AG08395 (cell line): ENCODE results near the gene GPC6.
A peak's percentile ranks its signal among the peaks of the same experiment; 100 is the strongest.

ENCODE experiments used
- DNase-seq: peaks from one replicate; pipeline ENCODE4 v3.0.0; 2012; ENCODE audit warnings: mixed read lengths, low spot score

GPC6 gene

DNA sequence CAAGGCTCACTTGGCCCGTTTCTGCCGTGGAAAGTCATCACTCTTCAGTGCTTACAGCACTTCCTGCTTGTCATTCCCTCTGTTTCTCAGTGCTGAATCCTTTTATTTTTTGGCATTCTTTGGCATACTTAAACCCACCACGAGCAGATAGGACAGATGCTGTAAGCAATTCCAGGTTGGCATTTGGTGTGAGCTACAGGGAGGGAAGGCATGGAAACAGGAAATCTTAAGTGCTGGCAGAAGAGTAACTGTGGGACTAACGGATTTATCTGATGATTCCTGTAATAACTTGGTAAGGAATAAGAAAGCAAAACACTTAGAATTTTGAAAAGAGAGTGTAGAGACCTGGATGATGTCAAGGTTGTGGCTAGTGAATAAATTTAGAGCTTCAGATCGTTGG, 273.4 kb downstream of the GPC6 start:
- DNase-seq, result no peak

DNA sequence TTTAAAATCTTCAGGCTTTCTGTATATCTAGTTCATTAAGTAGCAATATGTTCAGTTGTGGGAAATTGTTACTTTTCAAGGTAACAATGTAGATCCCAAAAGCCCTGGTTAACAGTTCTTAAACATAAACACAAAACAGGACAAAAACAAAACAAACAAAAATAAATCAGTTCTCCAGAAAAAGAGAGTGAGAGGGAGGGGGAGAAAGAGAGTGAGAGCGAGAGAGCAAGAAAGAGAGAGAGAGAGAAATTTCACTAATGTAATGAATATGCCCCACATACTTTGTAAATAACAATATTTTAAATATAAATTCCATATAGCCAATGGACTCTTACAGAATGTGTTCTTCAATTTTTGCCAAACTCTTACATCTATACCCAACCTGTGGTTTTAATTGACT, 275.5 kb downstream of the GPC6 start:
- DNase-seq, result no peak

DNA sequence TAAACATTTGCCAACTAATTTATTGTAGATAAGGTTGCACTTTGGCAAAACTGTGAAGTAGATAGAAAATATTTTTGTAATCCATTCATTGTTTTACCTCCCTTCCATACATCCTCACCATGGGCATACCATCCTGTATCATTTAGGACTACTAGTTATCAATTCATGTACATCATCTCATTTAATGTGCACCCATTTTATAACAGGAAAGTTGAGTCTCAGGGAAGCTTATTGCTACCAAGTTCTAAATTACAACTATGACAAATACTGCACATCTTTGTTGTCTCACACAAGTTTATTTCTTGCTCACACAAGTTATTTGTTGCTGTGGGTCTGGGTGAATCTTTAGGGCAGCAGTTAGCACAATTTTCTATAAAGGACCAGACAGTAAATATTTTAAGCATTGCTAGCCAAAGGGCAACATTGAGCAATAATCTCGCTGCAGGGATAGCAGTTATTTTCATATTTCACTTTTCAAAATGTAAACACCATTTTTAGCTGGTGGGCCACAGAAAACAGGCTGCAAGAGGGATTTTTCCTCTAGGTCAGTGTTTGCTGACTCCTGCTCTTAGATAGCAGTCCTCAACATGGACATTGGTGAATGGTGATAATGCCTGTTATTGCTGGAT, 276.5 kb downstream of the GPC6 start:
- no peak for DNase-seq

DNA sequence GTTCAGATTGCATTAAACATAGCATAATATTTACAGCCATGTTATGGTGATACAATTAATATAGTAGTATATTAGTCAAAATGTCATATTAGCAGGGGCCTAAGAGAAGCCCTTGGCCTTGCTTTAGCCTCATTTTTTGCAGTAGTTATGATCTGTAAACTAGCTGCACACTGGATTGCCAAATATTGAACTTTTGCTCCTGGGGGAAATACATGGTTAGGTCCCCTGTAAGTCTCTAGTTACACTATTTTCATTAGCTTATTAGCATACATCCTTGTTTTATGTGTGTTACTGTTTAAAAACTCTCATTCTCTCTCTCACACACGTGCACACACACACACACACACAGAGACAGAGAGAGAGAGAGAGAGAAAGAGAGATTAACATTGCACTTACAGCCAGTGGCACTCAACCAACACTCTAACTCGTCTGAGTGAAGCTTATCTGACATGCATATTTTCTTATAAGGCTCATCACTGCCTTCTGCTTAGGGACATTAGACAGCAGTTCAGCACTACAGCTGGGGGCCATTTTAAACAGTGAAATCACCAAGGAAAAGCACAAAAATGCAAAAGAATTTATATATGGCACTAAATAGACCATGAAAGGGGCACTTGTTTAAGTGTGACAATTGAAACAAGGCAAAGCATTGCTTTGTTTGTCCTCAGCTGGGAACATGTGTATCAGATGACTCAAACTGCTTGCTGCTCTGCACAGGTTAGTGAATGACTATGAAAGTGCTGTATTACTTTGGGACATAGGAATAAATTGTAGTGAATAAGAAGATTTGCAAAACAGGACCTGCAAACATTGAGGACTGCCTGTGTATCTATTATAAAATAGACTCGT, 278.7 kb downstream of the GPC6 start:
- no peak for DNase-seq

DNA sequence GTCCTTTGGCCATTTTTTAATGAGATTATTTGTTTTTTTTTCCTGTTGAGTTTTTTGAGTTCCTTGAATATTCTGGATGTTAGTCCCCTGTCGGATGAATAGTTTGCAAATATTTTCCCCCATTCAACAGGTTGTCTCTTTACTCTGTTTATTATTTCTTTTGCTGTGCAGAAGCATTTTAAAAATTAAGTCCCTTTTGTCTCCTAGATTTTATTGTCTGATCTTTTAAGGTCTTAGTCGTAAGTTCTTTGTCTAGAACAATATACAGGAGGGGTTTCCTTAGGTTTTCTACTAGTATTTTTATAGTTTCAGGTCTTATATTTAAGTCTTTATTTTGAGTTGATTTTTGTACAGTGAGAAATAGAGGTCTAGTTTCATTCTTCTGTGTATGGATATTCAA, 284.4 kb downstream of the GPC6 start:
- no peak for DNase-seq

DNA sequence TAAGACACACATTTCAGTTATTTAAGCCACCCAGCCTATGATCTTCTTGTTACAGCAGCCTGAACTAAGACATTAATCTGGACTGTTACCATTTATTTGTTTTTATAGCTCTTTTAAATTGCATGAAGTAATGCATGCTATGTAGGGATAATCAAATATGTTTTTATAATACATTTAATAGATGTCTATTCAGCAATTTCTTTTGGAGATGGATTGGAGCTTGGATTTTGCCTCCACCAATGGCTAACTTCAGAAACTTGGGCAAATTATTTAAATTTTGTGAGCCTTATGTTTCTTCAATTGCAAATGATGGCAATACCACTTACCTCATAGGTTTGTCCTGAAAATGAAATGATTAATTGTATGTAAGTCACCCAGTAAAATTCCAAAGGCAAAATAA, 288.7 kb downstream of the GPC6 start:
- DNase-seq, result no peak

DNA sequence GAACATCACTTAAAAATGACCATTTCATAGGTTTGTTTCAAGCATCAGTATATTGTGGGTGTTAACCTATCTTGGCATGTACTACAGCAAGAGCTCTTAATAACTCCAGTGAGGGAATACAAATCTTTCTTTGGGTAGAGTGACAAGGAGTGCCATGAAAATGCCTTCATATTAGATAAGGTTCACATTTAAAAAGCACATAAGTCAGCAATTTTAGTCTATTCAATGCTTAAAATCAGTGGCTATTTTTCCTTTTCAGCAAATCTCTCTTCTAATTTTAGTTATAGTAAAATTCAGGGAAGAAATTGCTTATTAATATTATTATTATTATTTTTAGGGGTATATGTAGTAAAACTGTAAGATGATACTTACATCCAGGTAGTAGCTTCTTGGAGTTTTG, 291.1 kb downstream of the GPC6 start:
- no peak for DNase-seq

DNA sequence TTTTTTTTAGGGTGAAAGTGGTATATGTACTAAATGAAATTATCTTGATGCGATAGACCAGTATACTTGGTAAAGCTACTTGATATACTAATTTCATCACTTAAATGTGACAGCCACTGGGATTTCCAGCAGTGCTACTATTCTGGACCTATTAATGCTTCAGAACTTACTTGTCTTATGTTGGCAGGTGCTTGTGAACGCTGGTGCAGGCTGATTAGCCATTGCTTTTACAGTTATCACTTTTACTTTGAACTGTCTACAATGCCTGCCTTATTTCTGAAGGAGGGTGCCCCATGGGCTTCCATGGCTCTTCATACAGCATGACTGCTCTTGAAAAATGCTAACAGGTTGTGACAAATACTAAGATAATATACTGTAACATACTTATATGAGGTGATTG, 294.7 kb downstream of the GPC6 start:
- no peak for DNase-seq

DNA sequence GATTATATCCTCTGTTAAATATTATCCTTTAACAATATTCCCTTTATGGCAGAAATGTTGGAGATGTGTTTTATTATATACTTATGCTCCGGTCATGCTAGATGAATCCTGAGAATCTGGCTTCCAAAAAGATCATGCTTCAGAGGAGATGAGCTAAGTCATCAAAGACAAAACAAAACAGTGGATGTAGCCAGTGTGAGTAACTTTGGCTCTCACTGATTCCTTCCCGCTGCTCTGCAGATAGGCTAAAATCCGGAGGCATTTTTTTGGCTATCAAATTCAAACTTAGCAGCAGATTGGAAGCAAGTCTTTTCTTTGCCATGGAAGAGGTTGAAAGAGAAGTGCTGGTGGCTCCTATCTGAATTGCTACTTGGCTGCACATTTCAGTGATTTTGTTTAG, 295.9 kb downstream of the GPC6 start:
- DNase-seq, result peak; percentile 38

DNA sequence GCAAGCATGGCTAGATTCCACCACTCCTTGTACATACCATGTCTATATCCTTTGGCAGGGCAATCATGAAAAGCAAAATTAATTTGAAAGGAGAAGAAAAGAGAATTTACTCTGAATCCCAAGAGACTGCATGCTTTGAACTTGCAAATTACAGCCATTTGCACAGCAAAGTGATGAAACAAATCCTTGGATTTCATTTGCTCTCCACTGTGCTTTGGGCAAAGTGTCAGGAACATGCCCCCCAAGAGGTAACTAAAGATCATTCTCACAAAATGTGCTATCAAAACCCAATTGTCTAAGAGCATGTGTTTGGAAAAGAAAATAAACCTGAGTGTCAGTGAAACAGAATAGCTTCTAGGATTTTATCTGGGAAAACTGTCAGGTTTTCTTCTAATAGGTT, 298.5 kb downstream of the GPC6 start:
- DNase-seq, result no peak

DNA sequence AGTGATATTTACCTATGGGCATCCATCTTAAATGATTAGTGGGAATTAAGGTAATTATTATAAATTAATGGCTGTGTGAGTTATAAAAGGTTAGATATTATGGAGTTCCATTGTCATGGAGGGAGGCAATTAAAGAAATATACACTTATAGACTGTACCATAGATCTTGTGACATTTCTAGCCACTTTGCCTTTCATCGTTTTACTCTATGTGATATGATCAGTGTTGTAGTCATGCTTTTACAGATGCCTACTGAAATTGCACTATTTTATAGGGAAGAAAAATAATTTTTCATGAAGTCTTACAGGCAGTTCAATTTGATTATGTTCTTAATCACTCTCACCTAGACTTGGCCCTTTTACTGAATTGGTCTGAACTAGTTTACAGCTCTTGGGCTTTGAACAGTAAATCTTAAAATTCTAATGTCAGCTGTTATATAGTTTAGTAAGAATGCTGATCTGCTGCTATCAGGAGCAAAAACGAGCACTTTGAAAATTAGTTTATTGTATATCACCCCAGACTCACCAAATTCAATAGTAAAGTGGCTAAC, 301.2 kb downstream of the GPC6 start:
- no peak for DNase-seq

DNA sequence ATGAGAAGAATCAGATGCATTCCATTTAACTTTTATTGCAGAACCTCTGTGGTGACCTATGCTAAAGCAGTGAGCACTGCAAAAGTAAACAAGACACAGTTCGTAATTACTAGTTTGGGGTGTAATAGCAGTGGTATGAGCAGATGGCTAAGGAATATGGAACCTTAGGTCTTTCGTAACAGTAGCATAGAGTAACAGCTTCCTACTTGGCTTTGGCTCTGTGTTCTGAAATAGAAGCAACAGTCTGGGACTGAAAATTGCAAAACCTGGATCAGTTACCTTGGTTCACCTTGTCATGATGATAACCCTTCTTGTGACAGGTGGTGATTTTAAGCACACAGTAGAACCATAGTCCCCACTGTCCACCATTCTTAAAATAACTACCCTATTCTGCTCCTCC, 303.4 kb downstream of the GPC6 start:
- DNase-seq, result no peak

DNA sequence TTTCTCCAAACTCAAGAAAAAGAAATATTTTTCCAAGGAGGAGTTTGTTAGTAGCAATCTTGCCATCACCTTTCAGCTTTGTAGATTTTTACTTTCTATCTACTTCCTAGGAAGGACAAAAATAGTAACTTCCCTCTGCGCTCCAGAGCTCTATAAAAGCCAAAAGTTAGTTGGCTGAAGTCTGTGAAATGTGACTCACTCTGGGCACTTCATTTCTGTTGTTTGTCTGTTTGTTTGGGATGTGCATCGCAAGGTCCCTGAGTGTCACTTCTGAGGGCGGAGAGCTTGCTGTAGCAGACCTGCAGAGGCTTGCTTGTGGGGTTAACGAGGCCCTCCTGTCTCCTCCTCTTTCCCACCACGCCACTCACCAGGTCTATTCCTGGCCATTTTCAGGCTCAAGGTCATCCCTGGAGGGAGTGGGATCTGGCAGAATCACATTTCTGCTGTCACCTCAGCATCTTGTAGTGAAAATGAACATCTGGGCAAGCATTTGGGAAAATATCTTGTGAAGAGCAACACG, 307.6 kb downstream of the GPC6 start:
- DNase-seq, result peak; percentile 39

DNA sequence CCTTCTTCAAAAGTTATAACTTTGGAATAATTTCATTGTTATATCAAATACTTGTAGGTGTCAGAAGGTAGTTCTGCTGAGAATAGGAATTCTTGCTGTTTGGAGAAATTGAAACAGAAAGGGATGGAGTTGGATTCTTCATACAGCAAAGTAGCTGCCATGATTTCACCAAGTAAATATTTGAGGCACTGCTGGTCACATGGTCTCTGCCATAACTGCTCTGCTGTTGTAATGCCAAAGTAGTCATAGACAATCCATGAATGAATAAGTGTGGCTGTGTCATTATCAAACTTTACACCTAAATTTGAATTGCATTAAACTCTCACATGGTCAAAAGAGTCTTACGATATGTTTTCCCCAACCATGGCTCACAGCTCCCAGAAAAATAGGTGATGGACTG, 308.6 kb downstream of the GPC6 start:
- peak; percentile 66 for DNase-seq

DNA sequence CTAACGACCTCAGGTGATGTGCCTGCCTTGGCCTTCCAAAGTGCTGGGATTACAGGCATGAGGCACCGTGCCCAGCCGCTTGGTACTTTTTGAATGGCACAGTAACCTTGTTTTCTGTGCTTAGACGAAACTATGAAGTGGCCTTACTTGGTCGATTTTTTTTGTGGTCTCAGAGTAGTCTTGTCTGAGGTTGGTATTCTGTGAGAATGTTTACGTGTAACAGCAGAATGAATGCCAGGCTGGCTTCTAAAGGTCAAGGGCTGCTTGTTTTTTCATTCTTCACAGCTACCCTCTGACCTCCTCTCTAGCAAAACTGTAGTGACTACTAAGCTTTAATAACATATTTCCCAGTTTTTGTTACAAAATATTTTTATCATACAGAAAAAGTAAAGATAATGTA, 313.3 kb downstream of the GPC6 start:
- DNase-seq, result no peak

DNA sequence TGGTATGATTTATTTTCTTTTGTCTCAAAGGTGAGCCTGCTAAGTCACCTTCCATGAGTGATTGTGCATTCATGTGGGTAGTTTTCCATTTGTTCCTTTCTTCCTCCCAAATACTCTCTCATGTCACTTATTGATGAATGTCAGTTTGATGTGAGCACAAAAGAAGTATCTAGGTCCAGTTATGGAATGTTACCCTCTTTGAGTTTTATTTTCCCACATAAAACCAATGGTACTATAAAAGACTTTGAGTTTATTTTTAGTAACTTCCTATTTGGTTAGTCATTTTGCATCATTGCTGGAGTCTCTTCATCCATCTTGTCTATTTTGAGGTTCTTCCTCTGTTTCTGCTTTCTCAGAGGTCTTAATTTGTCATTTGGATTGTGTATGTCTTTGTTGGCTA, 321.3 kb downstream of the GPC6 start:
- DNase-seq, result peak; percentile 5

DNA sequence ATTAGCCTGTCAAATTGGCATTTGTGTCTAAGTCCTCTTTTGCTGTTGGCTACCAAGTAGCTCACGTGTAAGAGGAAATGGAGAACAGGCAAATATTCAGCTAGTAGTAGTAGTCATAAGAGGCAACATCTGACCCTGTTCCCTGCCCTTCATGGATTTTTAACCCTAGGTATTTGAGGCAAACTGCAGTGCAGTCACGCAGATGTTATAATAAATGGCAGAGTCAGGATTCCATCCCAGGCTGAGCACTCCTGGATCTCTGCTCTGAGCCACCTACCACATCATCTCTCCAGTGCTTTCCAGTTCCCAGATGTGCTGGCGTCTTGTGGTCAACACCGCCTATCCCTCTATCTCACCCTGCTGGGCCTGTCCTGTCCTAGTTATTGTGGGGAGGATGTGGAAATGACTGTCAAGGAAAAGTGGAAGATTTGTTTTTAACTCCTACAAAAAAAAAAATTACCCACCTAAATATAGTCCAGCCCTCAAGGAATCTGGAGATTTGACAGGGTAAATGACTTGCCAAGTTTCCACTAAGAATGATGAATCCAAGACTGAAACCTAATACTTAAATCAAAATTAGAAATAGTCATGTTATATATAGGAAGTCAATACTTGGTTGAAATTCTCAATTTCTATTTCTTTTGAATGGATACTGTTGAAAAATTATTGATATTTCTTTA, 322.9 kb downstream of the GPC6 start:
- DNase-seq, result no peak

DNA sequence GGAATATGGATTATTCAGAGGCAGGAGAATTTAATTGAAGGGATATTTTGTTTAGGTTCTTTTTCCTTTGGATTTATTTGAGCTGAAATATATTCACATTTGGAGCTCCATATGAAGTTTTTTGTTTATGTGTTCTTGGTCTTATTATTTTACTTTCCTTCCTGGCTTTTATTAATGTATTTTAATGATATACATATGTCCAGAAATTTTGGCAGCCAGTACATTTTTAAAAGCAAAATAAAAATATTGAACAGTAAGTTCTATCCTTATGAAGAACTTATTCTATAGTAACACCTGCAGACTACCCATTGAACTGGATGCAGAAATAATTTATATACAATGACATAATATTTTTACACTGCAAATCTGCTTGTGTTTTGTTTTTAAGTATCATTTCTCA, 323.6 kb downstream of the GPC6 start:
- DNase-seq, result no peak

DNA sequence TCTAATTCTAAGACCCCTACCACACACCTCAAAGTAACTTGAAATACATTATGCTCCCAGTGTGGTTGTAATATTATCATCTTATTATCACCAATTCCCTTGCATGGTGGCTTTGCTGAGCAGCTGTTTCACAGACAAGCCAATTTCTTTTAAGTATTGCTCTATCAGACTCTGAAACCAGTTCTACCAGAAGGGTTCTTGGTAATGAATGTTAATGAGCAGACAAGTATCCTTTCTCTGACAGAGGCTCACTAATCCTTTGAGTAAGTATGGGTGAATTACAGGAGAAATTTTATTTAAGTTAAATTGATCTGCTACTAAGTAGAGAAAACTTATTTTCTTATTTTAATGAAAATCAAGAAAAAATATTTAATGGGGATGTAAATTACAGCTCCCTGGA, 326.0 kb downstream of the GPC6 start:
- DNase-seq, result no peak

DNA sequence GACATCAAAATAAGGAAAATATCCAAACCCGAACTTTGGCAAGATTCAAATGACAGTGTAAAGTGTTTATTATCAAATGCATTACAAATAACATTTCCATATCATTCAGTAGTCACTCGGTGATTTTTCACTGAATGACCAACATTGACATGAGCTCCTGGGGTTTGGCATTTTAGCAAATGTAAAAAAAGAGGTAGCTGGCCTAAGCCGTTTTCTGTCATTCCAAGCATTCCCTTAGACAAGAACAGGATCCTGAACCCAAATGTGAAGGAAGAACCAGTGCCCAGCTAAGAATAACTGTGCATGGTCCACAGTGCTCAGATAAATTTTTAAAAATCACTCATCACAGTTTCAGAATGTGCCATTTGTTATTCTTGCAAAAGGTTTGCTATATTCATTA, 327.9 kb downstream of the GPC6 start:
- no peak for DNase-seq

DNA sequence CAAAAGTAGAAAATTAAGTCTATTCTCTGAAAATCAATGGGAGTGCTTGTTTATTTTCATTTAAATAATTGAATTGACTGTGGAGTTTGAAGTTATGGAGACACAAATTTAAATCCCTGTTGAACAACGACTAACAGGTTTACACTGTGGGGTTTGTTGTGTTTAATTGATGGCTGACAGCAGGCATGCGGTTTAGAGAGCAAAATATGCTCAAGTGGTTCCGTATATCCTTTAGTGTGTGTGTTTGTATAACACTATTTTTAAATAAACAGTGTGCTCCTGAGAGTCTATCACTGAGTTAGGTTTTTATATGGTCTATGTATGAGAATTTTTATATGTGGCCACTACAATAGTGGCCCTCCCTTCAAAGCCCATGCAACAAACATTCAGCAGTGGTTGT, 332.0 kb downstream of the GPC6 start:
- no peak for DNase-seq

DNA sequence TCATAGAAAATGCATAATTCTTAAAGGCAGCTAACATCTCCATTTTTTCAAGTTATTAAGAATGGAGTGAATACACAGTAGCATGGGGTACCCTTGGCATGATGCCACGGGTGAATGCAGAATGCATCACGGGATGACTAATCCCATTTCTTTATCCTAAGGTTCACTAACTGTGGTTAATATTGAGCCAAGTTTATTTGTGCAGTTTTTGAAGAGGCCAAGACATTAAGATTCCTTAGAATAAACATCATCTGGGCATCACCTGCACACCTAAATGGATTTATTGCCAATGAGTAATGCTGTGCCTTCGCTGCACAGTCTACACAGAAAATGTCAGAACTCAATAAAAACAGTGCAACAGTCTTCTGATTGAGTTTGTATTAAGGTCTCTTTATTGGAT, 333.1 kb downstream of the GPC6 start:
- DNase-seq, result peak; percentile 7
